ENCODE results near the gene SERPING1. TPM values are rescaled to one million over a fixed set of nuclear protein-coding genes. Genes with fewer than 3 reads are reported as not detected.

Gene SERPING1
- total RNA-seq (31.4 TPM), polyA plus RNA-seq (ENCODE audit: insufficient read depth in 1 of 8, insufficient read length in 8 of 8, low replicate concordance in 1 of 8) (10 to 100 TPM; 71.8 to 97.7 (median 89.0) TPM)
- long read RNA-seq, donor 1, transcript SERPING1-201 (8 exons, 2,002 nt): major isoform, 11 of 38 reads
- long read RNA-seq, donor 1, partial matches to known transcripts: 24 of 38 reads
- long read RNA-seq, donor 1, other reads (novel, unspliced or antisense): 0 of 38 reads
- long read RNA-seq, donor 2, partial matches to known transcripts: 5 of 7 reads
- long read RNA-seq, donor 2, other reads (novel, unspliced or antisense): 0 of 7 reads
- long read RNA-seq, donor 3, transcript SERPING1-201 (8 exons, 2,002 nt): major isoform, 22 of 125 reads
- long read RNA-seq, donor 3, partial matches to known transcripts: 96 of 125 reads
- long read RNA-seq, donor 3, other reads (novel, unspliced or antisense): 0 of 125 reads
- long read RNA-seq, donor 4, transcript SERPING1-209 (2 exons, 908 nt): major isoform, 9 of 112 reads
- long read RNA-seq, donor 4, partial matches to known transcripts: 101 of 112 reads
- long read RNA-seq, donor 4, other reads (novel, unspliced or antisense): 0 of 112 reads
- long read RNA-seq, donor 5, transcript SERPING1-201 (8 exons, 2,002 nt): major isoform, 11 of 102 reads
- long read RNA-seq, donor 5, partial matches to known transcripts: 84 of 102 reads
- long read RNA-seq, donor 5, other reads (novel, unspliced or antisense): 0 of 102 reads
- long read RNA-seq, donor 6, transcript SERPING1-201 (8 exons, 2,002 nt): major isoform, 8 of 86 reads
- long read RNA-seq, donor 6, partial matches to known transcripts: 74 of 86 reads
- long read RNA-seq, donor 6, other reads (novel, unspliced or antisense): 0 of 86 reads
- long read RNA-seq, donor 7, transcript SERPING1-210 (6 exons, 1,004 nt): minor isoform, 5 of 118 reads
- long read RNA-seq, donor 7, transcript SERPING1-201 (8 exons, 2,002 nt): major isoform, 8 of 118 reads
- long read RNA-seq, donor 7, partial matches to known transcripts: 104 of 118 reads
- long read RNA-seq, donor 7, other reads (novel, unspliced or antisense): 0 of 118 reads
- long read RNA-seq, donor 8, transcript SERPING1-209 (2 exons, 908 nt): minor isoform, 6 of 113 reads
- long read RNA-seq, donor 8, transcript SERPING1-201 (8 exons, 2,002 nt): major isoform, 10 of 113 reads
- long read RNA-seq, donor 8, partial matches to known transcripts: 95 of 113 reads
- long read RNA-seq, donor 8, other reads (novel, unspliced or antisense): 0 of 113 reads
- long read RNA-seq, donor 9, transcript SERPING1-209 (2 exons, 908 nt): minor isoform, 5 of 63 reads
- long read RNA-seq, donor 9, transcript SERPING1-201 (8 exons, 2,002 nt): major isoform, 7 of 63 reads
- long read RNA-seq, donor 9, partial matches to known transcripts: 50 of 63 reads
- long read RNA-seq, donor 9, other reads (novel, unspliced or antisense): 0 of 63 reads
- long read RNA-seq, donor 10, transcript SERPING1-201 (8 exons, 2,002 nt): major isoform, 5 of 105 reads
- long read RNA-seq, donor 10, partial matches to known transcripts: 95 of 105 reads
- long read RNA-seq, donor 10, other reads (novel, unspliced or antisense): 0 of 105 reads
- long read RNA-seq, donor 11, transcript SERPING1-201 (8 exons, 2,002 nt): major isoform, 9 of 133 reads
- long read RNA-seq, donor 11, transcript SERPING1-209 (2 exons, 908 nt): minor isoform, 5 of 133 reads
- long read RNA-seq, donor 11, partial matches to known transcripts: 119 of 133 reads
- long read RNA-seq, donor 11, other reads (novel, unspliced or antisense): 0 of 133 reads

DNA sequence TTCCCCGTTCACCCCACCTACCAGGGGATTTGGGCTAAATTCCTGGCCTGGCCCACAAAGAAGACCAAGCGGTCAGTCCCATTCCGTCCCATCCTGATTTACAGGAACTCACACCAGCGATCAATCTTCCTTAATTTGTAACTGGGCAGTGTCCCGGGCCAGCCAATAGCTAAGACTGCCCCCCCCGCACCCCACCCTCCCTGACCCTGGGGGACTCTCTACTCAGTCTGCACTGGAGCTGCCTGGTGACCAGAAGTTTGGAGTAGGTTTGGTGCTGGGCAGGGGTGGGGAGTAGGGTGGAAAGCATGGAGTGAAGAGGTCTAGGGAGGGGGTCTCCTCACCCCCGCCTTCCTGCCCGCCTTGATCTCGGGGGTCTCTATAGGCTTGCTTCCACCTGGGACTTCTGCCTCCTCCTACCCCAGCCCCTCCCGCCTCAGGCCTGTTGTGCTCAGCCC is at the start of gene SERPING1:
Gene SERPING1, plus strand, starts transcription at position 225 of the 455 bp plus-strand sequence. CDS start 586 bp downstream, outside the sequence.
- peak; percentile 85 for DNase-seq
- peaks cover 29% of the 10 kb centered on the region for H3K4me1 ChIP-seq (ENCODE audit: control insufficient read depth, insufficient read depth, low read length)
- H3K27ac ChIP-seq (ENCODE audit: low read length): peak within 1 kb of the TSS; percentile 90
- H3K4me3 ChIP-seq (ENCODE audit: low read length): peak within 1 kb of the TSS; percentile 51
- peaks cover 5% of the 10 kb centered on the region for H3K36me3 ChIP-seq (ENCODE audit: control insufficient read depth, insufficient read depth, low read length)
- WGBS (ENCODE audit: insufficient coverage): 8% methylated on average over 4 of the region's 10 CpGs
- H3K9me3 ChIP-seq (replicated peaks; ENCODE audit: control insufficient read depth, low read depth, low read length): no peaks in the 10 kb centered on the region
- no peaks in the 10 kb centered on the region for H3K27me3 ChIP-seq (ENCODE audit: control insufficient read depth, insufficient read depth, low read length)

DNA sequence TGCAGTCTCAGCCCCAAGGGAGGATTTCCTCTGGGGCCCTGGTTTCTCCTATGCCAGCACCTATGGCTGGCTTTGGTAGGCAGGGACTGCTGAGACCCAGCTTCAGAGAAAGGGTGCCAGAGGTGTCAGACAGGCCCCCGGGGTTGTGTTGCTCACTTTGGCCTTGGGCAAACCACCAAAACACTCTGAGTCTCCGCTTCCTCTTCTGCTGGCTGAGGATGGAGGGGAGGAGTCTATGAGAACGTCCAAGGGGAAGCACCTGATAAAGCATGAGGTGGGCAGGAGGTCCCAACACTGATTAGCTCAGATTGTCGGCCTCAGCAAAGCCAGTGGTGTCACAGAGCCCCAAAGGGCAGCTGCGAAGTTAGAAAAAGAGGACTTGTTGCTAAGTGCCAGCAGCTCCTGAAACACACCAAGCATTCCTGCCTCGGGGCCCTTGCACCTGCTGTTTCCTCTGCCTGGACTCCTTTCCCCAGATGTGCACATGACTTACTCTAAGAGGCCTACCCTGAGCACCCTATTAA is 49.6 kb upstream of the SERPING1 start:
- H3K9me3 ChIP-seq (replicated peaks; ENCODE audit: control insufficient read depth, low read depth, low read length): no peaks in the 10 kb centered on the region
- peaks cover 19% of the 10 kb centered on the region for H3K4me1 ChIP-seq (ENCODE audit: control insufficient read depth, insufficient read depth, low read length)
- H3K27ac ChIP-seq (ENCODE audit: low read length): peak overlapping the region; percentile 29
- DNase-seq: no peak
- H3K27me3 ChIP-seq (ENCODE audit: control insufficient read depth, insufficient read depth, low read length): no peaks in the 10 kb centered on the region
- 66% methylated on average over 5 of the region's 6 CpGs for WGBS (ENCODE audit: insufficient coverage)
- no peak overlapping the region for H3K4me3 ChIP-seq (ENCODE audit: low read length)
- peaks cover 69% of the 10 kb centered on the region for H3K36me3 ChIP-seq (ENCODE audit: control insufficient read depth, insufficient read depth, low read length)

DNA sequence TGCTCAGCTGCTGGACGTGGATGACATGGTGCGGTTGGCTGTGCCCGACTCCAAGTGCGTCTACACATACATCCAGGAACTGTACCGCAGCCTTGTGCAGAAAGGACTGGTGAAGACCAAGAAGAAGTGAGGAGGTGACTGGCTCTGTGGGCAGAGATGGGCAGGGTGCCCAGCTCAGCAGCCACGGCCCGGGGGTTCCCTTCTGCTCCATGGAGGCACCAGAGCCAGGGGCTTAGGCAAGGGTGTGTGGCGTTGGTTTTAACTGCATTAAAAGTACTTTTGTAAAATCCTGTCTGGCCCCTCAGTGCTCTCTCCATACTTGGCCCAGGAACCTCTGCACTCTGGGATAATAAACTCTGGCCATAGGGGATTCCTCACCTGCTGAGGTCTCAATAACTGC is 47.5 kb upstream of the SERPING1 start:
- peaks cover 80% of the 10 kb centered on the region for H3K36me3 ChIP-seq (ENCODE audit: control insufficient read depth, insufficient read depth, low read length)
- DNase-seq: no peak
- H3K27me3 ChIP-seq (ENCODE audit: control insufficient read depth, insufficient read depth, low read length): no peaks in the 10 kb centered on the region
- H3K4me1 ChIP-seq (ENCODE audit: control insufficient read depth, insufficient read depth, low read length): peaks cover 10% of the 10 kb centered on the region
- H3K27ac ChIP-seq (ENCODE audit: low read length): no peak overlapping the region
- no peaks in the 10 kb centered on the region for H3K9me3 ChIP-seq (replicated peaks; ENCODE audit: control insufficient read depth, low read depth, low read length)
- H3K4me3 ChIP-seq (ENCODE audit: low read length): no peak overlapping the region
- WGBS (ENCODE audit: insufficient coverage): 88% methylated on average over 5 of the region's 8 CpGs

DNA sequence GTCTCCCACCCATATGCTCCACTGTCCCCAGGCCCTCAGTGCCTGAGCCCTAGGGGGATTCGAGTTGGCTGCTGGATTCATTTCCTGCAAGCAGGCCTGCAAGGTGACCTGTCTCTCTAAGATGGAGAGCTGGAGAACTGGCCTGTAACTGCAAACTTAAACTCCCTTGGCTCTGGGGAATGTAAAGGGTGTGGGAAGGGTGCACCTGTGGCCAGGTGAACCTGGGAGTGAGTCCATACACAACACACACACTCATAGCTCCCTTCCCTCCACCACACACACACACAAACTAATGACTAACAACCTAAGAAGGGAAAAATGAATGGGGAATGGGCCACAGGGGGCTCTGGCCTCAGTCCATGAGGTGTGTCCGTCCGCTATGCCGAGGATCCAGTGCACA is 45.5 kb upstream of the SERPING1 start:
- DNase-seq: no peak
- Histone ChIP-seq H3K27me3 (ENCODE audit: control insufficient read depth, insufficient read depth, low read length) (no peaks in the 10 kb centered on the region), H3K4me3 (ENCODE audit: low read length) (no peak overlapping the region), H3K36me3 (ENCODE audit: control insufficient read depth, insufficient read depth, low read length) (peaks cover 82% of the 10 kb centered on the region), H3K9me3 (replicated peaks; ENCODE audit: control insufficient read depth, low read depth, low read length) (no peaks in the 10 kb centered on the region), H3K27ac (ENCODE audit: low read length) (no peak overlapping the region), H3K4me1 (ENCODE audit: control insufficient read depth, insufficient read depth, low read length) (peaks cover 8% of the 10 kb centered on the region)
- 97% methylated on average over 3 of the region's 4 CpGs for WGBS (ENCODE audit: insufficient coverage)

DNA sequence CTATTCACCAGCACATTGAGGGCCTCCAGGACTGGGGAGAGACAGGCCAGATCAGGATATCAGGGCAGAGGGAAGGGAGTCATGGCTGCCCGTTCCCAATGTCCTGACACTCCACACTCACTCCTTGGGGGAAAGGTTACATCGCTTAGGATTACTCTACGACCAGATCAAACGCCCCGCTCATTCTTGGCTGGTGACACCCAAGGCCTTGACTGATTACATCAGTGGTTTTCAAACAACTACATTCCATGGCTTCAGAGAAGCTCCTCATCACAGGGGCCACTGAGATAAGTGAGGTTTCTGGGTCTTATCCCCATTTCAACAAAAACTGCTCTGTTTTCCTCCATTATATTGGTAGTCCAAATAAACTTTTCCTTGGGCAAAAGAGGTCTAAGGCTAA is 45.0 kb upstream of the SERPING1 start:
- Histone ChIP-seq H3K4me1 (ENCODE audit: control insufficient read depth, insufficient read depth, low read length) (peaks cover 4% of the 10 kb centered on the region), H3K27me3 (ENCODE audit: control insufficient read depth, insufficient read depth, low read length) (no peaks in the 10 kb centered on the region), H3K9me3 (replicated peaks; ENCODE audit: control insufficient read depth, low read depth, low read length) (no peaks in the 10 kb centered on the region), H3K27ac (ENCODE audit: low read length) (no peak overlapping the region), H3K4me3 (ENCODE audit: low read length) (no peak overlapping the region), H3K36me3 (ENCODE audit: control insufficient read depth, insufficient read depth, low read length) (peaks cover 80% of the 10 kb centered on the region)
- DNase-seq: no peak
- no CpG with 5 or more reads among the region's 5 CpGs for WGBS (ENCODE audit: insufficient coverage)

DNA sequence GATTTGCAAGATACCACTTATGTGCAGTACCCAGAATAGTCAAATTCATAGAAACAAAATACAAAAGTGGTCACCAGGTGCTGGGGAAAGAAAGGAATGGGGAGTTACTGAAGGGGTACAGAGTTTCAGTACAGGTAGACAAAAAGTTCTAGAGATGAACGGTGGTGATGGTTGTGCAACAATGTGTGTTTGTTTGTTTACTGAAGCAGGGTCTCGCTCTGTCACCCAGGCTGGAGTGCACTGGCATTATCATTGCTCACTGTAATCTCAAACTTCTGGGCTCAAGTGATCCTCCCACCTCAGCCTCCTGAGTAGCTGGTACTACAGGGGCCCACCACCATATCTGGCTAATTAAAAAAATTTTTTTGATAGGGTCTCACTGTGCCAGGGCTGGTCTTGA is 42.1 kb upstream of the SERPING1 start:
- Histone ChIP-seq H3K4me1 (ENCODE audit: control insufficient read depth, insufficient read depth, low read length) (no peaks in the 10 kb centered on the region), H3K9me3 (replicated peaks; ENCODE audit: control insufficient read depth, low read depth, low read length) (no peaks in the 10 kb centered on the region), H3K27ac (ENCODE audit: low read length) (no peak overlapping the region), H3K27me3 (ENCODE audit: control insufficient read depth, insufficient read depth, low read length) (no peaks in the 10 kb centered on the region), H3K4me3 (ENCODE audit: low read length) (no peak overlapping the region), H3K36me3 (ENCODE audit: control insufficient read depth, insufficient read depth, low read length) (peaks cover 79% of the 10 kb centered on the region)
- WGBS (ENCODE audit: insufficient coverage): 100% methylated on average over 1 of the region's 2 CpGs
- DNase-seq: no peak

DNA sequence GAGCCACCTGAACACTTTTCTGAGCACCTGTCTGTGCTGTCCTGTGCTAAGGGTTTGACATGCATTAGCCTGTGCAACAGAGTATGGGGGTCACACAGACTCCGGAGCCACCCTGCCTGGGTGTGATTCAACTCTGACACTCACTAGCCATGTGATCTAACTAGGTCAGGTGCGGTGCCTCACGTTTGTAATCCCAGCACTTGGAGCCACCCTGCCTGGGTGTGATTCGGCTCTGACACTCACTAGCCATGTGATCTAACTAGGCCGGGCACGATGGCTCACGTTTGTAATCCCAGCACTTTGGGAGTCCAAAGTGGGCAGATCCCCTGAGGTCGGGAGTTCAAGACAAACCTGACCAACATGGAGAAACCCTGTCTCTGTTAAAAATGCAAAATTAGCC is 41.4 kb upstream of the SERPING1 start:
- Histone ChIP-seq H3K27me3 (ENCODE audit: control insufficient read depth, insufficient read depth, low read length) (no peaks in the 10 kb centered on the region), H3K4me3 (ENCODE audit: low read length) (no peak overlapping the region), H3K4me1 (ENCODE audit: control insufficient read depth, insufficient read depth, low read length) (no peaks in the 10 kb centered on the region), H3K9me3 (replicated peaks; ENCODE audit: control insufficient read depth, low read depth, low read length) (no peaks in the 10 kb centered on the region), H3K36me3 (ENCODE audit: control insufficient read depth, insufficient read depth, low read length) (peaks cover 73% of the 10 kb centered on the region), H3K27ac (ENCODE audit: low read length) (no peak overlapping the region)
- no peak for DNase-seq
- 91% methylated on average over 8 of the region's 8 CpGs for WGBS (ENCODE audit: insufficient coverage)

DNA sequence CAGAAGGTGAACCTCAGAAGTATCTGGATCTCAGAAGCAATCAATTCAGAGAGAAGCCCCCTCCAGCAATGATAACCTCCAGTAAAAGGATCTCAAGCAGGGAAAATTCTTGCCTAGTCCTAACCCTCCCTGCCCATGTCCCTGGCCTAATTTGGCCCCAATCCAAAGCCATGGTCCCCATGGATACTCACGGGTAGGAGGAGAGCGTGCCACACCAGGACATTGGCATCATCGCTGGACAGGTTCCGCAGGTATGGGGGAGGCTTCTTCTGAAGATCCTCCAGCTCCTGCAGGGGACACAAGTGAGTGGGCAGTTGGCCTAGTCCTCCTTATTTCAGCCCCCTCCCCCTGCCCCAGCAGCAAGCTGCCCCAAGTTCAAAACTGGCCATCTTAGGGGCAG is 37.3 kb upstream of the SERPING1 start:
- Histone ChIP-seq H3K4me1 (ENCODE audit: control insufficient read depth, insufficient read depth, low read length) (no peaks in the 10 kb centered on the region), H3K9me3 (replicated peaks; ENCODE audit: control insufficient read depth, low read depth, low read length) (no peaks in the 10 kb centered on the region), H3K27me3 (ENCODE audit: control insufficient read depth, insufficient read depth, low read length) (no peaks in the 10 kb centered on the region), H3K36me3 (ENCODE audit: control insufficient read depth, insufficient read depth, low read length) (peaks cover 37% of the 10 kb centered on the region), H3K4me3 (ENCODE audit: low read length) (no peak overlapping the region), H3K27ac (ENCODE audit: low read length) (no peak overlapping the region)
- DNase-seq: no peak
- 100% methylated on average over 2 of the region's 4 CpGs for WGBS (ENCODE audit: insufficient coverage)

DNA sequence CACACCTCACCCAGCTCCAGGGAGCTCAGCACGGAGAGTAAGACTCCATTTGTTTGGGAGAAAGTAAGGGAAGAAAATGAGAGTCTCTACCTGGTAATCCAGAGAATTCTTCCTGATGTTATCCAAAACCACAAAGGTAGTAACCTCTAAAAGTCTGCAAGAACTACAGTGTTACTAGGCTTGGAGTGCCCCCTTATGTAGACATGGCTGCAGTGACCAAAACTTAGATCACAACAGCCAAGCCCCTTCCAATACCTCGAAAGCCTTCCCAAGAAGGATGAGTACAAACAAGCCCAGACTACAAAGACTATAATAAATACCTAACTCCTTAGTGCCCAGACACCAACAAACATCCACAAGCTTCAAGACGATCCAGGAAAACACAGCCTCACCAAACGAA is 34.9 kb upstream of the SERPING1 start:
- peaks cover 19% of the 10 kb centered on the region for H3K36me3 ChIP-seq (ENCODE audit: control insufficient read depth, insufficient read depth, low read length)
- no peak overlapping the region for H3K4me3 ChIP-seq (ENCODE audit: low read length)
- no peak overlapping the region for H3K27ac ChIP-seq (ENCODE audit: low read length)
- no peak for DNase-seq
- no peaks in the 10 kb centered on the region for H3K9me3 ChIP-seq (replicated peaks; ENCODE audit: control insufficient read depth, low read depth, low read length)
- H3K4me1 ChIP-seq (ENCODE audit: control insufficient read depth, insufficient read depth, low read length): peaks cover 16% of the 10 kb centered on the region
- WGBS (ENCODE audit: insufficient coverage): no CpG with 5 or more reads among the region's 4 CpGs
- no peaks in the 10 kb centered on the region for H3K27me3 ChIP-seq (ENCODE audit: control insufficient read depth, insufficient read depth, low read length)

All from muscle of leg (tissue), 16 donors.